ENCODE results near the gene EHHADH.

DNA sequence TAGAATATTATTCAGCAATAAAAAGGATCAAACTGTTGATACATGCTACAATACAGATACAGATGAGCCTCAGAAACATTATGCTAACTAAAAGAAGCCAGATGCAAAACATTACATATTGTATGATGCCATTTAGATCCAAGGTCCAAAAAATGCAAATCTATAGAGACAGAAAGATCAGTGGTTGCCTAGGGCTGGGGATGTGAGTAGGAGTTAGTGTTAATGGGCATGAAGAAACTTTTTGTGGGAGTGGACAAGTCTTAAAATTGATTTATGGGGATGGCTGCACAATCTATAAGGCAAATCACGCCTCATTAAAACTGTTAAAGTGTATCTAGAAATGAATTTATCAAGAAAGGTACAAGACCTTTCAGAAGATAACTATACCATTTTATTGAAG, 45.0 kb downstream of the EHHADH start:
- TF ChIP-seq POLR2AphosphoS5 (IDR thresholded peaks at IDR 0.05), result no peak
- TF ChIP-seq, protein P1, sequence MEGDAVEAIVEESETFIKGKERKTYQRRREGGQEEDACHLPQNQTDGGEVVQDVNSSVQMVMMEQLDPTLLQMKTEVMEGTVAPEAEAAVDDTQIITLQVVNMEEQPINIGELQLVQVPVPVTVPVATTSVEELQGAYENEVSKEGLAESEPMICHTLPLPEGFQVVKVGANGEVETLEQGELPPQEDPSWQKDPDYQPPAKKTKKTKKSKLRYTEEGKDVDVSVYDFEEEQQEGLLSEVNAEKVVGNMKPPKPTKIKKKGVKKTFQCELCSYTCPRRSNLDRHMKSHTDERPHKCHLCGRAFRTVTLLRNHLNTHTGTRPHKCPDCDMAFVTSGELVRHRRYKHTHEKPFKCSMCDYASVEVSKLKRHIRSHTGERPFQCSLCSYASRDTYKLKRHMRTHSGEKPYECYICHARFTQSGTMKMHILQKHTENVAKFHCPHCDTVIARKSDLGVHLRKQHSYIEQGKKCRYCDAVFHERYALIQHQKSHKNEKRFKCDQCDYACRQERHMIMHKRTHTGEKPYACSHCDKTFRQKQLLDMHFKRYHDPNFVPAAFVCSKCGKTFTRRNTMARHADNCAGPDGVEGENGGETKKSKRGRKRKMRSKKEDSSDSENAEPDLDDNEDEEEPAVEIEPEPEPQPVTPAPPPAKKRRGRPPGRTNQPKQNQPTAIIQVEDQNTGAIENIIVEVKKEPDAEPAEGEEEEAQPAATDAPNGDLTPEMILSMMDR (IDR thresholded peaks at IDR 0.05), result no peak
